ENCODE measurements around the gene MXRA7.
A peak's percentile ranks its signal among the peaks of the same experiment; 100 is the strongest.

MXRA7 gene

GRCh38 chr17:76695059-76695831 is 15.5 kb downstream of the MXRA7 start:
- no peak for DNase-seq

DNA sequence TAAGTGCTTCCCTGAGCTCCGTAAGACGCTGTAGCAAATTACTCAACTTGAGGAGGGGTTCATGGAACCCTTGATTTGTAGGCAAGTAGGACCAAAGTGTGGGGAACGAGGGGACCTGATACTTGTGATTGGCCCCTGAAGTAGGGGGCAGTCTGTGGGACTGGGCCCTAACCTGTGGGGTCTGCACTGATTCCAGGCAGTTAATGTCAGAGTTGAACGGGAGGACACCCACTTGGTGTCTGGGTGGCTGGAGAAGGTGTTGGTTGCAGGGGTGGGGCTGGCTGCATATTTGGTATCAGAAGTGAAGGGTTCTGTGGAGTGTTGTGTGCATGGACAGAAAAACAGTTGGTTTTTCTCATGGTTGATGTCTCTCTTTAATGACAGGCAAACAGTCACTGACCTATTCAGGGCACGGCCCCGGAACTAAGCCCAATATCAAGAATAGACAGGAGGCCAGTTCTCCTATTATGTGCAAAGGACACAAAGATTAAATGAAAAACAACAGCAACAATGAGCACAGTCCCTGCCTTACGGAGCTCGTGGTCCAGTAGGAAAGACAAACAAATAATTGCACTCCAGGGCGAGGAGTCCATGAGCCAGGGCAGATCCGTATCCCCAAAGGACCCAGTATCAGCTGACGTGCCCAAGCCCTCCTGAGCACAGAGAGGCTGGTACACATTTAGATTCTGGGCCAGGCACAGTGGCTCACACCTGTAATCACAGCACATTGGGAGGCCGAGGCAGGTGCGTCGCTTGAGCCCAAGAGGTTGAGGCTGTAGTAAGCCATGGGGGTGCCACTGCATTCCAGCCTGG is 19.2 kb downstream of the MXRA7 start:
- DNase-seq, result no peak

GRCh38 chr17:76690596-76691280 is 20.0 kb downstream of the MXRA7 start:
- no peak for DNase-seq

GRCh38 chr17:76689859-76690258 is 20.9 kb downstream of the MXRA7 start:
- no peak for DNase-seq

GRCh38 chr17:76688165-76688622 is 22.6 kb downstream of the MXRA7 start:
- DNase-seq, result no peak

DNA sequence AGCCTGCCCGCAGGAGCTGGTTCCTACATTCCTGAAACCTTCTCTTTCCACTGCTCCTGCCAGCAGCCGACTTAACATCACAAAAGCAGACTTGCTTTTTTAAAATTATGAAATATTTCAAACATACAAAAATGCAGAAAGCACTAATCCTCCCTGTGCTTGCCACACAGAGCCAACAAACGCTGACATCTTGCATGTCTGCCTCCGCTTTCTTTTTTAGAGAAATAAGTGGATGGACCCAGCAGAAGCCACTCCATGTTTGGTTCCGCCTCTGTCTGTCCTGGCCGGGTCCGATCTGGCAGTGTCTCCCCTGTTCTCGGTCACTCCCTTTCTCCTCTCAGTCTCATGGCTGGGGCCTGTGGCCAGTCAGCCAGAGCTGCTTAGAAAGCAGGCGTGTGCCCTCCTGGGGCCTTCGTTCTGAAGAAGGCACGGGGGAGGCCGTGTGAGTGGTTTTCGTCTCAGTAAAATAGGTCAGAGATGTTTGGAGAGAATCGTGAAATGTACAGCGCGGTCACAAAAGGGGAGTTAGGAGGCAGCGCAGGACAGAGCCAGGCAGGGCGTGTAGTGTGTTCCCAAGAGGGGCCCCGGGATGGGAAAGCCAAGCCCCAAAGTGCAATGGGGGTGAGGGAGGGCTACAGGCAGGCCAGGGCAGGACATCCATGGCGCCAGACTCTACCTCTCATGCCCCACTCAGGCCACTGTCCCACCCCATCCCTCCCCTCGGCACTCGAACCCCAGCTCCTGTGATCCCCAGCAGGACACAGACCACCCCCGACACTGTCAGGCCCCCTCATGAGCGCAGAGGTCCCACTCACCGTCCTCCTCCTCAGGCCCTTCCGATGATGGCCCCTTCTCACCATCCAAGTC is 23.2 kb downstream of the MXRA7 start:
- DNase-seq, result no peak

- no peak for DNase-seq
Observed at GRCh38 chr17:76686538-76687297, 24.0 kb downstream of the MXRA7 start.

DNA sequence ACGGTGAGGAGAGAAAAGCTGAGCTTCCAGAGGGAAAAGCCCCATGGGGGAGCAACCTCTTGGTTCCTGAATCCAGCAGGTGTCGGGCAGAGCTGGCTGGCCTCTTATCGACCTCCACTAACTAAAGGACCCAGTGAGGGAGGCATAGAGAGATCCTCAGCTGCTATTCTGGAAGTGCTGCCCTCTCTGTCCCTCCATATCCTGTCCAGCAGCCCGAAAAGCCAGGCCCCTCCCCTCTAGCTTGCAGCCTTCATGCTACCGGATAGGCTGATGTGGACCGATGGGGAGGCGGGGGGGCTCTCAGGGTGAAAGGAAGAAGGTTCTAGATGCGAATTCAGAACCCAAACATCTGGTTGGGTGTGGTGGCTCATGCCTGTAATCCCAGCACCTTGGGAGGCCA is 24.9 kb downstream of the MXRA7 start:
- no peak for DNase-seq

DNA sequence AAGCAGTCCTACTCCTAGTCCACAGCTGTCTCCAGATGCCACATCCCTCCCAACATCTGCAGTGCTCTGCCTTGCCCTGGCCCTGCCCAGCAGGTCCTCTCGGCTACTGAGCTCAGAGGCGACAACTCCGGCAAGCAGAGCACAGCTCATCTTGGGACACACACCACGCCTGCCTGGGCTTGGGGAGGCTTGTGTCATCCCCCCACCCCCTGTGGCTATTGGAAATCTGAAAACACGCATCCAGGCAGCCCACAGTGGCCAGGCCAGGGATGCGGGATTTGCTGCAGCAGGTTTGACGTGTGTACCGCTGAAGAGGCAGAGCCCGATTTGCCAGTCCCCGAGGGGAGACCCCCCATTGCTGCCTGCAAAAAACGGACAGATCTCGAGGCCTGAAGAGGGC is 25.4 kb downstream of the MXRA7 start:
- DNase-seq, result no peak

DNA sequence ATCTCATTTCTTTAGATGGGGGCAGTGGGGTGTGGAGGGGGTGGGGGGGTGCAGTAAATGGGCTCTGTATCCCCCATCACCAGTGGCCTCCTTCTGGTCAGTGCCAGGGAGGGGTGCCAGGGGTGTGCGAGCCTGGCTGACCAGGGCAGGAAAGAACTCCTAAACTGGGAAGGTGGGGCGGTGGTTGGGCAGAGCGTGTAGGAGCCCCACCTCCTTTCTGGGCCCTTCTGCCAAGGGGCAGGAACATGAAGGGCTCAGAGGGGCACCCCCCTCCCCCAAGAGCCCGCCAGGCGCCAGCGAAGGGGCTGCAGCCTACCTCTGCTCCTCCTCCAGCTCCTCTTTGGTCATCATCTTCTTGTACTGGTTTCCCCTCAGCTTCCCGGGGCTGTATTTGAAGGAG is 26.0 kb downstream of the MXRA7 start:
- DNase-seq, result no peak

DNA sequence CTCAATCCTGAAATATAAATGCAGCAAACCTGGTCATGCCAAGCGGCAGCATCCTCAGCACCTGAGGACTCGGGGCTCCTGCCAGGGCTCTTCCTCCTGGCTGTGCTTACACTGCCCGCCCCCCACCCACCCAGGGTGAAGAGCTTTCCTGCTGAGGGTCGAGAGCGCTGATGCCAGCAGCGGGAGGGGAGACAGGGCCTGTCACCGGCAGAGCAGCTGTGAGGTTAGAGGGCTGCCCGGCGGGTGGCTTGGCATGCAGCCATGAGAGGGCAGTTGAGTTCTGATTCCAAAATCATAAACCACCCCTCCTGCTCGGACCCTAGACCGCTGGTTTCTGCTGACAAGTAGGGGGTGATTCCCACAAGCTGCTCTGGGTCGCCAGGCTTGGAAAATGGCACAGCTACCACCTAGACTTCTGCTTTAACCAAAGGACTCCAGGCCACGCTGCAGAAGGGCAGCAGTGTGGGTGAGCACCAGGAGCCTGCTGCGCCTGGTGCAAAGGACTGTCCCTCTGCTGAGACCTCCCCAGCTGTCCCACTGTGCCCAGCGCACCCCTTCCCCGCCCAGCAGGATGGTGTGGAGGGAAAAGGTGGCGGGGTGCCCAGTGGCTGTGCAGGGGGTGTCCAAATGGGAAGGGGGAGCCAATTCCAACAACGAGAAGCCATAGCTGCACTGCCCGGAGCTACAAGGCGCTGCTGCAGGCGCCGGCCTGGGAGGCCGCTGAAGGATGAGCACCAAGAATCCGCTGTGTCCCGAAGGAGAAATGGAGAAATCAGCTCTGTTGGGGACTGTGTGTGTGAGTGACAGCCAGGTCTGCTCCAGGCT is 26.6 kb downstream of the MXRA7 start:
- no peak for DNase-seq

DNA sequence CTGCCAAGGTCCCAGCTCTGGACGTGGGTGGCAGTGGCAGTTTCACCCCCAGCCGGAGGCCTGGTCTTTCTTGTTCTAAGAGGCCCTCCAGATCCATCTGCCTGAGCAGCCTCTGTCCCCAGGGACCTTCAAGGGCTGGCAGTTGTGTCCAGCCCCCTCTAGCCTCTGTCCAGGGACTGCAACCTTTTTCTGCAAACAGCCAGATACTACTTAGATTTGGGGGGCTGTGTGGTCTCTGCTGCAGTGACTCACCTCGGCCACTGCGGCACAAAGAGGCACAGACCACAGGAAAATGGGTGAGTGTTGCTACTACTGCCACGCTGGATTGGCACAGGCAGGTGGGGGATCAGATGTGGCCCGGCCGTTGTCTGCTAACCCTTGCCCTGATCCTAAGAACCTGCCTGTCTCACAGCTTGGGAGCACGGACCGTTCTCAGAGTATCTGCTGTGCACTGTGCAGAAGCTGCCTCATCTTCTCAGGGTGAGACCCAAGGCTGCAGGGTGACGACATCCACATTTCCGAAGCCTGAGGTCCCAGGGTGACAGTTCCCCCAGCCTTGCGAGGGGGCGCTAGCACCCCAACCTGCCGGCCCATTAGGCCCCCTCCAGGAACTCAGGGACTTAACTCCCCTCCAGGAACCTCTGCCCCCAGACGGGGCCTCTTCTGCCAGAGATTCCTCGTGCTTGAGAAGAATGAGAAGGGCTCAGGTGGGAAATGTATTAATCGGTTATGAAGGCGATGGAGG is 27.6 kb downstream of the MXRA7 start:
- no peak for DNase-seq

DNA sequence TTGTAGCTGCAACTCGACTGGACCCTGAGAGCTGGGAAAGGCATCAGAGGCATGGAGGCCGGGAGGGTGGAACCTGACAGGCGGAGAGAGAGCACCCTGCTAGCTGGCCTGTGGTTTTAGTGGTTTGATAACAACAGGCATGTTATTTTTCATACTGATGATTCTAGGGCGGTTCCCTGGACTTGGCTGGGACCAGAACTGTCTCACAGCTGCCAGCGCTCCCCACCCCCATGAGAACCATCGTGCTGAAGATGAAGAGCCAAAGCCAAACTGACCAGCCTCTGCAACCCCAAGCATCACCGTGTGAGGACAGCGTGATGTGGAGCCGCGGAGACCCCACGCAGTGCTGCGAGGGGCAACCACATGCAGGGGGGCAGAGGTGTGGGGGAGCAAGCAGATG is 28.5 kb downstream of the MXRA7 start:
- DNase-seq, result no peak

- DNase-seq, result peak; percentile 8 to 38
Observed at GRCh38 chr17:76681222-76682137, 29.3 kb downstream of the MXRA7 start.

DNA sequence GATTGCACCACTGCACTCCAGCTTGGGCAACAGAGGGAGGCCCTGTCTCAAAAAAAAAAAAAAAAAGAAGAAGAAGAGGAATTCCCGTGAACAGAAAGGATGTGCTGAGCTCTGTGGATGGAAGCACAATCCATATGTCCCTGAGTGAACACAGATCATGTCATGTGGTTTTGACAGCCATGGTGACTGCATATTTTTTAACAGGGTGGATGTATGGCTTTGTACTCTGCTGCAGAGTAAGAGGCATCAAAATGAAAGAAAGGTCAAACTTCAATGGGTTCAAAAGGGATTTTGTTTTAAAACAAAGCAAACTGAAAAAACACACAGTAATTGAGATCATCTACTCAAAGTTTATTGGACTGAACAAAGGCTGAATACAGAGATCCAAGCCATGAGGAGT is 31.5 kb downstream of the MXRA7 start:
- DNase-seq, result no peak

DNA sequence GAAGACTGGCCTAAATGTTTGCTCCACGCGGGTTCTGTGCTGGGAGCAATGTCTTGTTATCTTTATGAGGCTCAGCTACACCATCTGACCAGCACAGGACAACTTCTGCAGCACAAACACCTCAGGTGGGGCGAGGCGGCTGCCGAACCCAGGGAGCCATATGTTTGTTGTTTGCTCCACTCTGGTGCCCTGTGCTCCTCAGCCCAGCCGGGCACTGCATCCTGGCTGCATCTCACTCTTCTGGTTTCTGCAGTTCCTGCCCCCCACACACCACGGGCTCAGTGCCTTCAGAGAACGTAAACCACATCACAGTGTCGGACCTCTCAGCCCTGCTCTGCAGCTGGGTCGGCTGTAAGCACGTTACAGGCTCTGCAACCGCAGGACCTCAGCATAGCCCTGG is 32.4 kb downstream of the MXRA7 start:
- DNase-seq, result no peak

GRCh38 chr17:76677406-76677805 is 33.4 kb downstream of the MXRA7 start:
- DNase-seq, result no peak

- DNase-seq, result no peak
Observed at GRCh38 chr17:76676629-76677028, 34.1 kb downstream of the MXRA7 start.

DNA sequence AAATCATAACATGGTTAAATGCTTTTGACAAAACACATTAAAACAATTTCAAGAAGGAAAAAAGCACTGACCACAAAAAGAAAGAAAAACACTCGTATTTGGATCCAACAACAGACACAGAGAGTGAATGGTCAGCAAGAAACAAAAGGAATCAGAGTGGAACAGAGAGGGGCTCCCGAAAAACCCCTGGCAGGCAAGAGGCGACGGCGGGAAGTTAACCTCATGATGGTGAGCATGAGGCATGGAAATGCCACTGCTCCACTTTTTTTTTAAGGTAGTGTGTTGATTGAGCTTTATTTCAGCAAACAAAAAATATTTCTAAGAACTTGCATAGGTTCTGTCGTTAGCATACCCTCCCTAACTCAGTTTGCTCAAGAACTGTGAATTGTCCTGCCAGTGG is 35.1 kb downstream of the MXRA7 start:
- DNase-seq, result no peak

Data from hippocampal formation (tissue), 2 donors.